WERI-Rb-1 (cell line): Measurements from ENCODE around the gene KCNIP1.

Source experiments
- DNase-seq: peaks from one replicate; pipeline ENCODE4 v3.0.0-alpha.2; 2020
- H3K27ac ChIP-seq: fragments of 250-450 bp; sonication (Bioruptor Pico); 2 replicates; pipeline ENCODE4 v1.5.1; 2020; ENCODE audit warnings: mild to moderate bottlenecking, moderate library complexity
- H3K27me3 ChIP-seq: fragments of 250-450 bp; sonication (Bioruptor Pico); 2 replicates; pipeline ENCODE4 v1.5.1; 2021; ENCODE audit warnings: mild to moderate bottlenecking, low read depth, moderate library complexity; ENCODE audit not compliant: insufficient read depth, severe bottlenecking
- H3K36me3 ChIP-seq: fragments of 250-450 bp; sonication (Bioruptor Pico); 2 replicates; pipeline ENCODE4 v1.5.1; 2020; ENCODE audit warnings: mild to moderate bottlenecking, moderate library complexity
- H3K4me3 ChIP-seq: 2 replicates; pipeline ENCODE4 v1.5.1; 2011; ENCODE audit warnings: low read depth, mild to moderate bottlenecking, control low read depth, low read length
- H3K9me3 ChIP-seq: fragments of 250-450 bp; sonication (Bioruptor Pico); 2 replicates; pipeline ENCODE4 v1.5.1; 2021; ENCODE audit warnings: mild to moderate bottlenecking, moderate library complexity; ENCODE audit not compliant: severe bottlenecking
- CTCF ChIP-seq: IDR thresholded peaks from 2 replicates; pipeline ENCODE4 v1.5.1; 2011; ENCODE audit warnings: low read depth, mild to moderate bottlenecking, control low read depth, inconsistent platforms, low read length

Gene KCNIP1

GRCh38 chr5:170622933-170623332, 119.1 kb downstream of the KCNIP1 start:
- no peak for TF ChIP-seq CTCF
- no peaks in the 10 kb centered on the region for H3K36me3 ChIP-seq
- H3K4me3 ChIP-seq: no peak overlapping the region
- H3K27me3 ChIP-seq: peaks cover 65% of the 10 kb centered on the region
- DNase-seq: no peak
- H3K9me3 ChIP-seq: no peaks in the 10 kb centered on the region
- H3K27ac ChIP-seq: no peak overlapping the region

- H3K9me3 ChIP-seq: no peaks in the 10 kb centered on the region
- H3K4me3 ChIP-seq: no peak overlapping the region
- peaks cover 71% of the 10 kb centered on the region for H3K27me3 ChIP-seq
- H3K36me3 ChIP-seq: no peaks in the 10 kb centered on the region
- peak; percentile 67 for TF ChIP-seq CTCF
- DNase-seq: peak; percentile 52
- H3K27ac ChIP-seq: no peak overlapping the region
Observed at GRCh38 chr5:170623576-170624181, 119.9 kb downstream of the KCNIP1 start.

- no peak overlapping the region for H3K4me3 ChIP-seq
- no peak for DNase-seq
- no peaks in the 10 kb centered on the region for H3K36me3 ChIP-seq
- H3K9me3 ChIP-seq: no peaks in the 10 kb centered on the region
- H3K27me3 ChIP-seq: peaks cover 69% of the 10 kb centered on the region
- no peak overlapping the region for H3K27ac ChIP-seq
- TF ChIP-seq CTCF: no peak
Observed at GRCh38 chr5:170625221-170626165, 121.7 kb downstream of the KCNIP1 start.

GRCh38 chr5:170626507-170627150, 122.8 kb downstream of the KCNIP1 start:
- TF ChIP-seq CTCF: no peak
- no peaks in the 10 kb centered on the region for H3K36me3 ChIP-seq
- H3K4me3 ChIP-seq: no peak overlapping the region
- no peaks in the 10 kb centered on the region for H3K9me3 ChIP-seq
- H3K27ac ChIP-seq: no peak overlapping the region
- no peak for DNase-seq
- peaks cover 80% of the 10 kb centered on the region for H3K27me3 ChIP-seq

GRCh38 chr5:170627271-170627670, 123.5 kb downstream of the KCNIP1 start:
- Histone ChIP-seq H3K27me3 (peaks cover 80% of the 10 kb centered on the region), H3K36me3 (no peaks in the 10 kb centered on the region), H3K27ac (no peak overlapping the region), H3K4me3 (no peak overlapping the region), H3K9me3 (no peaks in the 10 kb centered on the region)
- DNase-seq: no peak
- TF ChIP-seq CTCF: no peak
